NCI-H446 (cell line): ENCODE measurements around the gene CCNB3.
"Not testable (repeated sequence)": the region's sequence is repeated elsewhere in the genome, so short reads cannot be mapped to it uniquely, and the experiment has no call there.

ENCODE experiments used
- DNase-seq, 2 experiments: peaks; one replicate each; lab custom pipeline; 2025; lab: John Stamatoyannopoulos, UW

CCNB3 gene, protein sequence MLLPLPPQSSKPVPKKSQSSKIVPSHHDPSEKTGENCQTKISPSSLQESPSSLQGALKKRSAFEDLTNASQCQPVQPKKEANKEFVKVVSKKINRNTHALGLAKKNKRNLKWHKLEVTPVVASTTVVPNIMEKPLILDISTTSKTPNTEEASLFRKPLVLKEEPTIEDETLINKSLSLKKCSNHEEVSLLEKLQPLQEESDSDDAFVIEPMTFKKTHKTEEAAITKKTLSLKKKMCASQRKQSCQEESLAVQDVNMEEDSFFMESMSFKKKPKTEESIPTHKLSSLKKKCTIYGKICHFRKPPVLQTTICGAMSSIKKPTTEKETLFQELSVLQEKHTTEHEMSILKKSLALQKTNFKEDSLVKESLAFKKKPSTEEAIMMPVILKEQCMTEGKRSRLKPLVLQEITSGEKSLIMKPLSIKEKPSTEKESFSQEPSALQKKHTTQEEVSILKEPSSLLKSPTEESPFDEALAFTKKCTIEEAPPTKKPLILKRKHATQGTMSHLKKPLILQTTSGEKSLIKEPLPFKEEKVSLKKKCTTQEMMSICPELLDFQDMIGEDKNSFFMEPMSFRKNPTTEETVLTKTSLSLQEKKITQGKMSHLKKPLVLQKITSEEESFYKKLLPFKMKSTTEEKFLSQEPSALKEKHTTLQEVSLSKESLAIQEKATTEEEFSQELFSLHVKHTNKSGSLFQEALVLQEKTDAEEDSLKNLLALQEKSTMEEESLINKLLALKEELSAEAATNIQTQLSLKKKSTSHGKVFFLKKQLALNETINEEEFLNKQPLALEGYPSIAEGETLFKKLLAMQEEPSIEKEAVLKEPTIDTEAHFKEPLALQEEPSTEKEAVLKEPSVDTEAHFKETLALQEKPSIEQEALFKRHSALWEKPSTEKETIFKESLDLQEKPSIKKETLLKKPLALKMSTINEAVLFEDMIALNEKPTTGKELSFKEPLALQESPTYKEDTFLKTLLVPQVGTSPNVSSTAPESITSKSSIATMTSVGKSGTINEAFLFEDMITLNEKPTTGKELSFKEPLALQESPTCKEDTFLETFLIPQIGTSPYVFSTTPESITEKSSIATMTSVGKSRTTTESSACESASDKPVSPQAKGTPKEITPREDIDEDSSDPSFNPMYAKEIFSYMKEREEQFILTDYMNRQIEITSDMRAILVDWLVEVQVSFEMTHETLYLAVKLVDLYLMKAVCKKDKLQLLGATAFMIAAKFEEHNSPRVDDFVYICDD (N-terminal part only)

GRCh38 chrX:50204364-50204899 lies at the start of gene CCNB3:
CCNB3 (plus strand) TSS chrX:50204765; CDS start chrX:50285164, 80,399 bp downstream.
- peak; percentile 37 to 73 for DNase-seq

- no peak for DNase-seq
Measured at GRCh38 chrX:50157545-50158135, 46.9 kb upstream of the CCNB3 start.

DNA sequence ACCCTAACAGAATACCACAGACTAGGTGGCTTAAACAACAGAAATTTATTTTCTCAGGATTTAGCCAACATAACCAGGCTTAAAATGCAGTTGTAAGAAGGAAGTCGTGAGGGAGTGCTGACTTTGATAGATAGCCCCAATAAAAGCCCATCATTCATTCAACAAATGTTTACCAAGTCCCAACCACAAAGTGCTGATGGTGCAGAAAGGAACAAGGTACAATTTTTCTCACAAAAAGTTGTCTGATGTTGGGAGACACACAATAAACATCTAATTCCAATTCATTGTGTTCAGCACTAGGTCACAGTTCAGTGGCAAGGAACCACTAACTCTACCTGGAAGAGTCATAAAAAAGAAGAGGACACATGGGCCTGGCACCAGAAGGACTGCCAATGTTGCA lies 46.0 kb upstream of the CCNB3 start:
- no peak for DNase-seq

- no peak for DNase-seq
Measured at GRCh38 chrX:50161127-50161526, 43.4 kb upstream of the CCNB3 start.

- no peak for DNase-seq
Measured at GRCh38 chrX:50165727-50166126, 38.8 kb upstream of the CCNB3 start.

DNA sequence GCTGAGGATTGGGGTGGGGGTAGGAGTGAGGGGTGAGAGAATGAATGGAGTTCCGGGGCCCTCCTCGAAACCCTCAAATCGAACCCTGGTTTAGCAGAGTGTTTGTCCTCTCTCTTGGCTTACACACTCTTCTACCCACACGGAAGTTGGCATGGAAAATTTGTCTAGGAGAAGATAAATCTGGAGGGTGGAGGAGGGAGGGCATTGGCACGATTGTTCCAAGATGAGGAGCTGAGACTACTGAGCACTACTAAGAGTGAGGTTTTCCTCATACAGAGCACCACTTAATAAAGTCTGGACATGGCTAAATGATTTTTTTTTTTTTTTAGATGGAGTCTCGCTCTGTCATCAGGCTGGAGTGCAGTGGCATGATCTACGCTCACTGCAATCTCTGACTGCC lies 37.2 kb upstream of the CCNB3 start:
- no peak for DNase-seq

DNA sequence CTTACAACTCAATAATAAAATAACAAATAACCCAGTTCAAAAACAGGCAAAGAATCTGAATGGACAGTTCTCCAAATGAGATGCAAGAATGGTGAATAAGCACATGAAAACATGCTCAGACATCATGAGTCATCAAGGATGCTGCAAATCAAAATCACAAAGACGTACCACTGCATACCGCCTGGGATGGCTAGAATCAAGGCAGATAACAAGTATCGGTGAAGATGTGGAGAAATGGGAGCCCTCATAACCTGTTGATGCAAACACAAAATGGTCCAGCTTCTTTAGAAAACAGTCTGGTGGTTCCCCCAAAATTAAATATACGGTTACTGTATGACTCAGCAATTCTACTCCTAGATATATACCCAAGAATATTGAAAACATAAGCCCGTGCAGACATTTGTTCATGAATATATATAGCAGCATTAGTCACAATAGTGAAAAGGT lies 36.3 kb upstream of the CCNB3 start:
- DNase-seq: no peak

DNA sequence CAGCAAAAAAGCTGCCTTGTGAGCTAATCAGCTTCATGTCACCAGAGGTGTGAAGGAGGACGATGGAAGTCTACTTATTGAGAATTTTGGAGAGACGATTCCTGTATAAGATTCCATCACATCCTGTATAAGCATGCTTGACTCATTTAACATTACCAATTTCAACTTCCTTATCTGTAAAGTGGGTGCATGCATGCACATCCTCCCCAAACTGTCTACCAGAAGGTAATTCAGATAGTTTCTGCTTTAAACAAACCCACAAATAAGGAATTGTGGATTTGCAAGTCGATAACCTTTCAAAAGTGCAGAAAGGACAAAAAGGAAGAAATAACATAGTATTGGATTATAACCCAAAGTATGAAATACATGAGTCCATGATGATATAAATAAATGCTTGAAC lies 34.8 kb upstream of the CCNB3 start:
- no peak for DNase-seq

DNA sequence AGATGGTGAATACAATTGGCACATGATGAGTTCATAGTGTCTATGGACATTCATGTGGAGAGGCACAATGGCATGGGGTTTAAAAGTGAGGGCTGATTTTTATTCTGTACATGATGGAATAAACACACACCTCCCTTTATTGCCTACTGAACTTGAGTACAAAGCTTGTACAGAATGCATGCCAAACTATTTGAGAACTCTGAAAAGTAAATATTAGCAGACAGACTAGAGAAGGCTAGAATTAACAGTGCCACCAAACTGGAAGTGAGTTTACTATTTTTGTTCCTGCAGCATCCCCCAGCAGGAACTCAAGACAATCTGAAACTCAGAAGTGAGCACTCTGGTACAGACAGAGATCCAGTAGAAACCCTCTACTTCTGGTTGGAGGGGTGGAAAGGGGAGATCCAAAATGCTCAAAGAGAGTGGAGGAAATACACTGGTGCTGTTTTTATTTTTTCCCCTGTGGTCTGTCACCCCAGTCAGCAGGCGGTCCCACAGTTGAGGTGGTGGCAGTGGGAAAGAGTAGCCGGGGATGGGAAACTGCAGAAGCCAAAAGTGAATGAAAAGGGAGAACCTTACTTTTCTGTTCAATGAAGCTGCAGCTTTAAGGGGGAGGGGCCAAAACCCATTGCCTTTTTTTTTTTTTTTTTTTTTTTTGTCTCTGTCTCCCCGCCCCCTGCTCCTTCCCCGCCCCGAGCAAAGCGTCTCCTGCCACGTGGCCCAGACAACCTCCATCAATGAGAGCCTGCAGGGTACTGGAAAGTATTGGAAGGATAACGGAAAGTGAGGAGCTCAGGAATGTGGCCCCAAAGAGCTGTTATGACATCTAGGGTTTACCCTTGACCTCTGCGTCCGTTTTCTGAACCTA lies 24.3 kb upstream of the CCNB3 start:
- no peak for DNase-seq

DNA sequence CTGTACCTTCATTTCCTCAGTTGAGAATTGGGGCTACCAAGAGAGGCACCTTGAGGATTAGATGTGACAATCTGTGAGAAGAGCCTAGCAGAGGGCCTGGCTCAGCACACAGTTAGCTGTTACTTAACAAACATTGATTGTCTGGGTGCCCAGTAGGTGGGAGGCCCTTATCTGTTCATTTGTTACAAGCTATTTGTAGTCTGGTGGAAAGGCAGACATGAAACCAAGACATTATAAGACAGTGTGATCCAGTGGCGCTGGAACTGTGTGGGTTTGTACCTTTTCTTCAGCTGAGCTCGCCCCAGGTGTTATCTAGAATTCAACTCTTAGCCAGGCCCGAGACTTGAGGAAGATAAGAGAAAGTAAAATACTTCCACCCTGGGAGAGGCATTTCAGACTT lies 20.7 kb upstream of the CCNB3 start:
- DNase-seq: no peak

DNA sequence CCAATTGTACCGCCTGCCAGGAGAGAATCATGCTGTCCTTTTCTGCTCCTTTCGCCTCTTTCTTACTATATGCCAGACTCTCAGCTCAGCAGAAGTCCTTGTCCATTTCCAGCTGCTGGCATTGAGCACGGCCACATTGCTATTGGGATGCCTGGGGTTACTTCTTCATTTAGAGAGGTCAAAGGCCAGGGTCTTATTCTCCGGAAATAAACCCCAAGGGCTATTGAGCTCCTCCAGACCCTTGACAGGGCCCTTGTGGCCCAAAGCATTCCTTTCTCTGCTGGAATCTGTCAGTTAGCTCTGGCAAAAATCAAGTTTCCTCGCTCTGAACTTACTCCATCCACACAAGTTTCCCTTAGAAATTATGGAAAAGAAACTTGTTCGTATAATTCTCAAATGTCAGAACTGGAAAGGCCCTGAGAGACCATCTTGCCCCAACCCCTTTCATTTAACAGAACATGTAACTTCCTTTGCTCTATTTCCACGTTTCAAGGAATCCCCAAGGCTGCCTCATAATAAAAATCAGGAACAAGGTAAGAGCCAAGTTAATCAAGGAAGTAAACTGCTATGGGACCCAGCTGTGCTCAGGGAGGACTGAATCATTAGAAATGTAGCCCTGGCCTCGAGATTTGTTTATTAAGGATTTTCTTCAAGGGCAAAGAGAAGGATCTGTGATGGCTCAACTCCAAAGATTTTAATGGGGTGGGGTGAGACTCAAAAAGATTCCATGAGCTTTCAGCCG lies 15.5 kb upstream of the CCNB3 start:
- DNase-seq: no peak

DNA sequence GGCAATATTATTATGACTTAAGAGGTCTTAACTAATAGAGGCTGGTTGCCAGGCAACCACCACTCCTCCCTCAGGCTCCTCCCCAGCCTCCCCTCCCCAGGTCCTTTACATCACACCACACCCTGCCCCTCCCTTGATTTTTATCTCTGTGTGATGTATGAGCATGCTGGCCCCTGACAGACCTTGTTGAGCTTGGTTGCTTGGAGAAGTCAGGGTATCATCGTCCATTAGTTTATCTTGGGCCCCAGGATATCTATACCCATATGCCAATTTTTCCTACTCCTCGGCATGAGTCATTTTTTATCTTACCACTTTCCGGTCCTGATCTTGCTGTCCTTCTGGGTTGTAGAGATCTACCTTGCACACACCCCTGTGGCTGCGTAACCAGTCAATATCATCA lies 6.2 kb upstream of the CCNB3 start:
- no peak for DNase-seq

DNA sequence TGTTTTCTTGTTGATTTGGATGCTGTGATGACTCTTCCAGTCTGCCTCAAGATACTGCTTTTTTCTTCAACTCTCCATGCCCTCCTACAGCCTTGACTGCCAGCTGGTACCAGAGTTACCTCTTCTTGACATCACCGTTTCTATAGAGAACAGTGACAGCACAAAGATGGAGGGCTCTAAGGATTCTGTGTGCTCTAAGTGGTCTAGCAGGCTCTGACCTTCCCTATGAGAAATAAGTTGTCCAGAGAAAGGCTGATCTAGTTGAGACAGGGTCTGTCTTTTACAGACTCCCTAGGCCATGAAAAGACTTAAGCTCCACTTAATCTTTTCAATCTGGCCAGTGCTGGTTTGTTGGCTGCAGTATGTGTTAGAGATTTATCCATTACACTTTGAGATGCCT lies 3.7 kb upstream of the CCNB3 start, which contains the start of gene AKAP4:
TSS of gene AKAP4 (minus strand) at position 101 of the 400 bp plus-strand sequence. CDS start 118 bp downstream, outside the sequence.
- DNase-seq: no peak

GRCh38 chrX:50202539-50202938 lies 2.0 kb upstream of the CCNB3 start:
- DNase-seq: no peak

DNA sequence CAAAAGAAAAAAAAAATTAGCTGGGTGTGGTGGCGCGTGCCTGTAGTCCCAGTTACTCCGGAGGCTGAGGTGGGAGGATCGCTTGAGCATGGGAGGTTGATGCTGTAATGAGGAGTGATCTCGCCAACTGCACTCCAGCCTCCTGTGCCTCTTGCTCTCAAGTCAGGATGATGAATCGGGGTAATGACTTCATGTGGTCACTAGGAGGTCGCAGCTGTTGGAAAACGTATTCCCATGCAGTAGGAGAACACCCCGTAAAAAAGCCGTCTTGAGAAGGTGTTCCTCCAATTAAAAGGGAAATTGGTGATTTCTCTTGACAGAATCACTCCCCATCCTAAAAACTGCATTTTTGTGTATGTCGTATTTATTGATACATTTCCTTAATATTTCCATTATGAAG lies 2.2 kb downstream of the CCNB3 start:
- DNase-seq: no peak

DNA sequence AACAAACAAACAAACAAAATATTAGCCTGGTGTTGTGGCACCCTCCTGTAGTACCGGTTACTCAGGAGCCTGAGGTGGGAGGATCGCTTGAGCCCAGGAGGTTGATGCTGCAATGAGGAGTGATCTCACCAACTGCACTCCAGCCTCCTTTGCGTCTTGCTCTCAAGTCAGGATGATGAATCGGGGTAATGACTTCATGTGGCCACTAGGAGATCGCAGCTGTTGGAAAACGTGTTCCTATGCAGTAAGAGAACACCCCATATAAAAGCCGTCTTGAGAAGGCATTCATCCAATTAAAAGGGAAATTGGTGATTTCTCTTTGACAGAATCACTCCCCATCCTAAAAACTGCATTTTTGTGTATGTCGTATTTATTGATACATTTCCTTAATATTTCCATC lies 6.9 kb downstream of the CCNB3 start:
- DNase-seq: no peak

DNA sequence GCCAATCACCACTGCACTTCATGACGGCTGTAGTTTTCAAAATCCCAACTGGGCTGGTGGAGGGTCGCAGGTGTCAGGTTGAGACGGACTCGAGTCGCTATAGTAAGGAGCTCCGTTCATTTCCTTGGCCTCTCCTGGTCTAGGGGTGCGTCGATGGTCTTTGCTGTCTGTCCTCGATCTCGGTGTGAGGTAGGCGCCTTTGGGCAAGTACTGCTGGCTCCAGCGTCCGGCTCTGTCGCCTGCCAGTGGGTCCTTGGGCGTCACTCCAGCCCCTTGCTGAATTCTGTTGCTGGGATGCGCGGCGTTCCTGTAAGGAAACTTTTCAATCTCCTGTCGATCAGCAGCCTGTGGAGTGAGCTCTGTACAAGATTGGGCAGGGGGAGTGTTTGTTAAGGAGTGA lies 76.7 kb downstream of the CCNB3 start:
- DNase-seq: no peak

DNA sequence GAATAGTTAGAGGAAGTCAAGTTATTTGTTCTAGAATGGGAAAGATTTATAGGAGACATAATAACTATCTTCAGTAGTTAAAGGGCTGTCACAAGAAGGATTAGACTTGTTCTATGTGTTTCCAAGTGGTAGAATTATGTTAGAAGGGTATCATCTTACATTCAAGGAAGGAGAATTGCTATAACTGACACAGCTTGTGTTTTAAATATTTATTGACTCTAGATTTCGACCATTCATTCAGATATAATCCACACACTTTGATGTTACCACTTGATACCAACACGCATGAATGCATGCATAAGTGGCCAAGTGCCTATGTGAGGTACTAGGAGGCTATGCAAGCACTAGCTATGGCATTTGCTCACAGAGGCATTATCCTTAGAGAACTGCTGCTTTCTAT lies 122.7 kb downstream of the CCNB3 start:
- DNase-seq: no peak

GRCh38 chrX:50332668-50333067 lies 128.1 kb downstream of the CCNB3 start:
- DNase-seq: not testable (repeated sequence)

DNA sequence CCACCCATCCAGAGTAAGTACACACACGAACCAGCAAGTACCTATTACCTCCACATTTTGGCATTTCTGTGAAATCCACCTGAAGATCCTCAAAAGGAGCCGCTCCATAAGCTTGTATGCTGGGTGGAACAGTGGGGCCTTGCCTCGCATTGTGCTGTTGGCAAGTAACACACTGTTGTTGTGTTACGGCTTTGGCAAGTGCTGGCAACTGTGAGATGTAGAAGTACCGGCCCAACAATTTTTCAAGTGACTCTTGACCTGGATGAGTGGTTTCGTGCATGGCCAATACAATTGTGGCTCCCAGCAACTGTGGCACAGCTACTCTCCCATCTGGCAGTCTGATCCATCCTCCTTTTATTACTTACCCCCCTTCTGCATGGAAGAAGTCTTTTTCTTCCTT lies 128.7 kb downstream of the CCNB3 start:
- DNase-seq: no peak
